Right cardiac atrium (tissue), 5 donors: ENCODE measurements around the gene HK2. TPM values are rescaled to one million over a fixed set of nuclear protein-coding genes. Genes with fewer than 3 reads are reported as not detected.
"Not testable (repeated sequence)": the region's sequence is repeated elsewhere in the genome, so short reads cannot be mapped to it uniquely, and the experiment has no call there.

Source experiments
- ATAC-seq, 2 donors: fragments of 200-7000 bp; cut with Tn5 transposase; one replicate each; pipeline versions ENCODE4 v1.8.0 to v1.9.1; 2020; ENCODE audit warnings: moderate library complexity in 2 of 2, mild to moderate bottlenecking in 1 of 2
- DNase-seq, 3 donors: peaks; one replicate each; pipeline ENCODE4 v3.0.0-alpha.2; 2020
- H3K27ac ChIP-seq: one replicate; pipeline ENCODE4 v1.5.1; 2013; ENCODE audit warnings: mild to moderate bottlenecking, low read length, control low read depth, moderate library complexity
- H3K27me3 ChIP-seq: one replicate; pipeline ENCODE4 v1.6.1; 2013; ENCODE audit not compliant: control insufficient read depth, insufficient read depth
- H3K4me1 ChIP-seq: one replicate; pipeline ENCODE4 v1.6.1; 2013; ENCODE audit warnings: low read length; ENCODE audit not compliant: control insufficient read depth, insufficient read depth
- H3K4me3 ChIP-seq: one replicate; pipeline ENCODE4 v1.5.1; 2013; ENCODE audit warnings: low read length, control low read depth
- H3K9me3 ChIP-seq: one replicate; pipeline ENCODE4 v1.6.1; 2013; ENCODE audit warnings: low read length; ENCODE audit not compliant: control insufficient read depth
- WGBS: extraction: QIAGEN DNeasy Blood & Tissue Kit; methylation state at CpG from one replicate; pipeline ENCODE4 v1.1.7; 2013; 5-methylcytosine and 5-hydroxymethylcytosine counted together
- intact Hi-C, 4 donors: fragments of 100-400 bp; cut with DNase I; formaldehyde crosslinking; loops; one replicate each; pipeline versions ENCODE4 v1.11.0 to v1.14.0; 2022 to 2023
- polyA plus RNA-seq: library from polyadenylated mRNA; stranded (reverse); fragments of 200-250 nt; gene quantifications from one replicate; pipeline ENCODE4 v1.2.3, GENCODE V29; 2013
- total RNA-seq, 4 donors: library from RNA; stranded (reverse); fragmentation: NEBNext Ultra II Directional; extraction: Animal tissue kit (Norgen Biotek cat#: 25700); gene quantifications; one replicate each; pipeline ENCODE4 v1.2.1, GENCODE V29; 2021
- donor health status: healthy with polysubstance abuse.
- donor health status: DM: no; HTN: yes; CAD: no.
- donor health status: DM: no; HTN: no; CAD: no.
- donor health status: DM: no; HTN: yes; CAD: no; lungs with severe emphysema.
- donor health status: DM: yes; HTN: yes; CAD: no.

HK2 gene
- total and polyA plus RNA-seq, 5 donors: 2.0 to 6.0 (median 2.9) TPM

GRCh38 chr2:74849228-74849892 is 15.4 kb downstream of the HK2 start:
- Histone ChIP-seq H3K4me3 (no peak overlapping the region), H3K9me3 (no peaks in the 10 kb centered on the region), H3K4me1 (peaks cover 7% of the 10 kb centered on the region), H3K27ac (peak overlapping the region; percentile 47), H3K27me3 (no peaks in the 10 kb centered on the region)
- DNase-seq: peak; percentile 39 to 77 (median 65)
- intact Hi-C loops: no loop called here
- 37% methylated on average over 8 of the region's 8 CpGs for WGBS
- ATAC-seq: peak; percentile 58 to 61

- no peak for DNase-seq
- Histone ChIP-seq H3K4me3 (no peak overlapping the region), H3K9me3 (no peaks in the 10 kb centered on the region), H3K4me1 (peaks cover 4% of the 10 kb centered on the region), H3K27ac (no peak overlapping the region), H3K27me3 (no peaks in the 10 kb centered on the region)
- ATAC-seq: no peak
- 84% methylated on average over 3 of the region's 3 CpGs for WGBS
- intact Hi-C loops: no loop called here
Observed at GRCh38 chr2:74850496-74851190, 16.7 kb downstream of the HK2 start.

- DNase-seq (no peak), ATAC-seq (no peak)
- no peaks in the 10 kb centered on the region for H3K27me3 ChIP-seq
- peaks cover 4% of the 10 kb centered on the region for H3K4me1 ChIP-seq
- no peak overlapping the region for H3K4me3 ChIP-seq
- no peaks in the 10 kb centered on the region for H3K9me3 ChIP-seq
- WGBS: 84% methylated on average over 8 of the region's 8 CpGs
- intact Hi-C loops: no loop called here
- H3K27ac ChIP-seq: no peak overlapping the region
Observed at GRCh38 chr2:74851191-74851566, 17.3 kb downstream of the HK2 start.

- DNase-seq, H3K9me3 ChIP-seq, H3K27ac ChIP-seq, ATAC-seq, intact Hi-C loops, H3K27me3 ChIP-seq, H3K4me3 ChIP-seq, H3K4me1 ChIP-seq: not testable (repeated sequence)
- WGBS: 92% methylated on average over 8 of the region's 8 CpGs
Observed at GRCh38 chr2:74853360-74853759, 19.4 kb downstream of the HK2 start.

- Histone ChIP-seq H3K9me3 (no peaks in the 10 kb centered on the region), H3K4me1 (peaks cover under 1% of the 10 kb centered on the region), H3K27me3 (no peaks in the 10 kb centered on the region), H3K4me3 (no peak overlapping the region), H3K27ac (no peak overlapping the region)
- WGBS: 96% methylated on average over 4 of the region's 4 CpGs
- ATAC-seq: no peak
- intact Hi-C loops: no loop called here
- DNase-seq: no peak
Observed at GRCh38 chr2:74854401-74854800, 20.5 kb downstream of the HK2 start.

- H3K4me3 ChIP-seq, H3K27ac ChIP-seq: not testable (repeated sequence)
Observed at GRCh38 chr2:74855114-74855707, 21.3 kb downstream of the HK2 start.

GRCh38 chr2:74856004-74856578 is 22.2 kb downstream of the HK2 start:
- H3K27ac ChIP-seq: no peak overlapping the region

More at GRCh38 chr2:74855114-74855707, 21.3 kb downstream of the HK2 start:
- intact Hi-C loops, H3K27me3 ChIP-seq, H3K9me3 ChIP-seq, ATAC-seq, H3K4me1 ChIP-seq, DNase-seq: not testable (repeated sequence)
- WGBS: 97% methylated on average over 16 of the region's 16 CpGs

GRCh38 chr2:74856599-74856998 is 22.7 kb downstream of the HK2 start:
- Histone ChIP-seq H3K9me3 (no peaks in the 10 kb centered on the region), H3K27ac (no peak overlapping the region), H3K4me1 (no peaks in the 10 kb centered on the region), H3K27me3 (no peaks in the 10 kb centered on the region), H3K4me3 (no peak overlapping the region)
- DNase-seq: no peak
- intact Hi-C loops: no loop called here
- no peak for ATAC-seq
- WGBS: 96% methylated on average over 5 of the region's 5 CpGs

More at GRCh38 chr2:74856004-74856578, 22.2 kb downstream of the HK2 start:
- WGBS: 61% methylated on average over 10 of the region's 10 CpGs
- Histone ChIP-seq H3K27me3 (no peaks in the 10 kb centered on the region), H3K9me3 (no peaks in the 10 kb centered on the region), H3K4me3 (no peak overlapping the region), H3K4me1 (no peaks in the 10 kb centered on the region)
- intact Hi-C loops: no loop called here
- peak; percentile 47 to 66 for ATAC-seq
- DNase-seq: no peak

GRCh38 chr2:74857215-74857614 is 23.3 kb downstream of the HK2 start:
- WGBS: 98% methylated on average over 4 of the region's 4 CpGs
- Histone ChIP-seq H3K9me3 (no peaks in the 10 kb centered on the region), H3K27ac (no peak overlapping the region), H3K27me3 (no peaks in the 10 kb centered on the region), H3K4me3 (no peak overlapping the region), H3K4me1 (no peaks in the 10 kb centered on the region)
- no peak for DNase-seq
- no peak for ATAC-seq
- intact Hi-C loops: no loop called here

- 91% methylated on average over 8 of the region's 8 CpGs for WGBS
- intact Hi-C loops: no loop called here
- Histone ChIP-seq H3K9me3 (no peaks in the 10 kb centered on the region), H3K27me3 (no peaks in the 10 kb centered on the region), H3K4me3 (no peak overlapping the region), H3K27ac (no peak overlapping the region), H3K4me1 (no peaks in the 10 kb centered on the region)
- DNase-seq (no peak), ATAC-seq (no peak)
Observed at GRCh38 chr2:74857725-74858124, 23.8 kb downstream of the HK2 start.

GRCh38 chr2:74858281-74858680 is 24.4 kb downstream of the HK2 start:
- Histone ChIP-seq H3K27me3 (no peaks in the 10 kb centered on the region), H3K27ac (no peak overlapping the region), H3K4me1 (no peaks in the 10 kb centered on the region), H3K4me3 (no peak overlapping the region), H3K9me3 (no peaks in the 10 kb centered on the region)
- intact Hi-C loops: no loop called here
- no peak for DNase-seq
- WGBS: 79% methylated on average over 3 of the region's 3 CpGs
- ATAC-seq: no peak
